HEK293 (cell line): ENCODE measurements around the gene TADA1.

Experiments used
- CTCF ChIP-seq: fragments of 450-650 bp; formaldehyde crosslinking; IDR thresholded peaks from 2 replicates; pipeline ENCODE4 v1.5.1; 2016; ENCODE audit warnings: missing biosample characterization, missing genetic modification characterization
- ZNF311 ChIP-seq: fragments of 450-650 bp; formaldehyde crosslinking; IDR thresholded peaks from 2 replicates; pipeline ENCODE4 v1.5.1; 2017; ENCODE audit warnings: missing biosample characterization, missing genetic modification characterization, borderline replicate concordance
- TF ChIP-seq, protein P1 (sequence below): fragments of 450-650 bp; formaldehyde crosslinking; IDR thresholded peaks from 2 replicates; pipeline ENCODE4 v1.5.1; 2016; ENCODE audit warnings: missing biosample characterization, missing genetic modification characterization
- TF ChIP-seq, protein P2 (sequence below): fragments of 450-650 bp; formaldehyde crosslinking; IDR thresholded peaks from 2 replicates; pipeline ENCODE4 v1.5.1; 2016; ENCODE audit warnings: missing biosample characterization, missing genetic modification characterization, low read depth

DNA sequence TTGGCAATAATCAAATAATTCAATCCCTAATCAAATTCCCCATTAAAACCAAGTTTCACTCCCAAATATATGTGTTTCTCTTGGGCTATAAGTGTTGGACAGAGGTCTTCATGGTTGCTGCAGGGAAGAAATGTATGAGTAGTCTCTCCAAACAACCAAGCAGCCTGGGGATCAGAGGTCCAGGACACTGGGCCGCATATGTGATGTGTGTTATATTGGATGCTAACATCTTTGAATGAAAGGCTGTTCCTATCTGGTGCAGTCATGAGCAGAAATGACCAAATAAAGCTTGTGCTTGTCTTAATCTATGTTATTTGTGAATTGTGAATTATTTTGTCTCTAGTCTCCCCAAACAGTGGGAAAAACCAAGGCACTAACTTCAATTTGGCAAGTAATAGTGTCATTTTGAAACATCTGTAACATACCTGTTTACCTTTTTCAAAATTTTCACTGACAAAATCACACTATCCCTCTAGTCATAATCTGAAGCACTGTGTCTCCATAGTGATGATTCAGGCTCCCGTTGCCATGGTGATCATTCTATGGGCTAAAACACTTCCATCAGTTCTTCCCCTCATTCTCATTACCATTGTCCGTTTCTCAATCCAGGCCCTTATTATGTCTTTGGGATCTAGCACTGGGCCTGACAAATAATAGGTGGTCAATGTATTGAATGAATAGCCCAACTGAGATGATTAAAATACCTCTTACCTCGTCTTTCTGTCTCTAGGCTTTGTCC, 12.5 kb upstream of the TADA1 start:
- TF ChIP-seq, protein P1, sequence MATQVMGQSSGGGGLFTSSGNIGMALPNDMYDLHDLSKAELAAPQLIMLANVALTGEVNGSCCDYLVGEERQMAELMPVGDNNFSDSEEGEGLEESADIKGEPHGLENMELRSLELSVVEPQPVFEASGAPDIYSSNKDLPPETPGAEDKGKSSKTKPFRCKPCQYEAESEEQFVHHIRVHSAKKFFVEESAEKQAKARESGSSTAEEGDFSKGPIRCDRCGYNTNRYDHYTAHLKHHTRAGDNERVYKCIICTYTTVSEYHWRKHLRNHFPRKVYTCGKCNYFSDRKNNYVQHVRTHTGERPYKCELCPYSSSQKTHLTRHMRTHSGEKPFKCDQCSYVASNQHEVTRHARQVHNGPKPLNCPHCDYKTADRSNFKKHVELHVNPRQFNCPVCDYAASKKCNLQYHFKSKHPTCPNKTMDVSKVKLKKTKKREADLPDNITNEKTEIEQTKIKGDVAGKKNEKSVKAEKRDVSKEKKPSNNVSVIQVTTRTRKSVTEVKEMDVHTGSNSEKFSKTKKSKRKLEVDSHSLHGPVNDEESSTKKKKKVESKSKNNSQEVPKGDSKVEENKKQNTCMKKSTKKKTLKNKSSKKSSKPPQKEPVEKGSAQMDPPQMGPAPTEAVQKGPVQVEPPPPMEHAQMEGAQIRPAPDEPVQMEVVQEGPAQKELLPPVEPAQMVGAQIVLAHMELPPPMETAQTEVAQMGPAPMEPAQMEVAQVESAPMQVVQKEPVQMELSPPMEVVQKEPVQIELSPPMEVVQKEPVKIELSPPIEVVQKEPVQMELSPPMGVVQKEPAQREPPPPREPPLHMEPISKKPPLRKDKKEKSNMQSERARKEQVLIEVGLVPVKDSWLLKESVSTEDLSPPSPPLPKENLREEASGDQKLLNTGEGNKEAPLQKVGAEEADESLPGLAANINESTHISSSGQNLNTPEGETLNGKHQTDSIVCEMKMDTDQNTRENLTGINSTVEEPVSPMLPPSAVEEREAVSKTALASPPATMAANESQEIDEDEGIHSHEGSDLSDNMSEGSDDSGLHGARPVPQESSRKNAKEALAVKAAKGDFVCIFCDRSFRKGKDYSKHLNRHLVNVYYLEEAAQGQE: no peak
- no peak for TF ChIP-seq CTCF (tag by site-specific recombination)
- TF ChIP-seq, protein P2, sequence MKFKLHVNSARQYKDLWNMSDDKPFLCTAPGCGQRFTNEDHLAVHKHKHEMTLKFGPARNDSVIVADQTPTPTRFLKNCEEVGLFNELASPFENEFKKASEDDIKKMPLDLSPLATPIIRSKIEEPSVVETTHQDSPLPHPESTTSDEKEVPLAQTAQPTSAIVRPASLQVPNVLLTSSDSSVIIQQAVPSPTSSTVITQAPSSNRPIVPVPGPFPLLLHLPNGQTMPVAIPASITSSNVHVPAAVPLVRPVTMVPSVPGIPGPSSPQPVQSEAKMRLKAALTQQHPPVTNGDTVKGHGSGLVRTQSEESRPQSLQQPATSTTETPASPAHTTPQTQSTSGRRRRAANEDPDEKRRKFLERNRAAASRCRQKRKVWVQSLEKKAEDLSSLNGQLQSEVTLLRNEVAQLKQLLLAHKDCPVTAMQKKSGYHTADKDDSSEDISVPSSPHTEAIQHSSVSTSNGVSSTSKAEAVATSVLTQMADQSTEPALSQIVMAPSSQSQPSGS (tag by site-specific recombination): no peak
- TF ChIP-seq ZNF311: no peak
